Body of pancreas (tissue), 4 donors: ENCODE measurements around the gene PUSL1. TPM values are rescaled to one million over a fixed set of nuclear protein-coding genes. Genes with fewer than 3 reads are reported as not detected.

ENCODE experiments used
- ATAC-seq: fragments of 150-250 bp; one replicate; pipeline ENCODE4 v1.9.1; 2016
- DNase-seq, 4 donors: peaks; one replicate each; pipeline ENCODE4 v3.0.0-alpha.2; 2019
- H3K27ac ChIP-seq, 4 donors: fragments of 200-600 bp; sonication (generic); 1 replicate in 3 of 4; 2 replicates in 1 of 4; pipeline versions ENCODE4 v1.5.1 to v1.6.1; 2016 to 2019; ENCODE audit warnings: mild to moderate bottlenecking in 1 of 4, mixed read lengths in 1 of 4, moderate library complexity in 1 of 4
- H3K27me3 ChIP-seq, 2 donors: fragments of 200-600 bp; sonication (generic); one replicate each; pipeline ENCODE4 v1.6.0; 2016; ENCODE audit warnings: mild to moderate bottlenecking in 1 of 2
- H3K36me3 ChIP-seq, 2 donors: fragments of 200-600 bp; sonication (generic); replicated peaks in 1 of 2; 2 replicates each; pipeline ENCODE4 v1.5.1; 2016; ENCODE audit warnings: low read depth in 2 of 2; ENCODE audit not compliant: insufficient read depth in 1 of 2
- H3K4me1 ChIP-seq: fragments of 200-600 bp; sonication (generic); one replicate; pipeline ENCODE4 v1.6.0; 2016
- H3K4me3 ChIP-seq, 2 donors: fragments of 200-600 bp; sonication (generic); 1 replicate in 1 of 2; 2 replicates in 1 of 2; pipeline ENCODE4 v1.5.1; 2016 to 2019
- H3K9me3 ChIP-seq, 3 donors: fragments of 200-600 bp; sonication (generic); 1 replicate in 2 of 3; 2 replicates in 1 of 3; pipeline ENCODE4 v1.5.1; 2016
- POLR2A ChIP-seq, 3 donors: fragments of 450-650 bp; IDR thresholded peaks; one replicate each; pipeline ENCODE4 v1.6.1; 2016; ENCODE audit warnings: antibody characterized with exemption in 3 of 3, mild to moderate bottlenecking in 2 of 3
- WGBS, 2 donors: methylation state at CpG; one replicate each; pipeline ENCODE4 v1.1.5; 2017; 5-methylcytosine and 5-hydroxymethylcytosine counted together
- intact Hi-C: fragments of 100-400 bp; cut with DNase I; formaldehyde crosslinking; loops from one replicate; pipeline ENCODE4 v1.15.1; 2023
- total RNA-seq, 2 donors: library from RNA; depleted of rRNA; stranded (reverse); fragments of >200 nt; gene quantifications; one replicate each; pipeline ENCODE4 v1.1.0, GENCODE V29; 2016
- TF ChIP-seq, protein P1 (sequence below), 7 experiments: fragments of 450-650 bp in 4 of 7; fragments of 200-600 bp in 3 of 7; sonication (generic) in 3 of 7; IDR thresholded peaks; one replicate each; pipeline ENCODE4 v1.5.1; 2016 to 2019; ENCODE audit warnings: antibody characterized with exemption in 7 of 7

PUSL1 gene
- total RNA-seq, 2 donors from 2014 or later: 20.2 to 20.8 TPM

DNA sequence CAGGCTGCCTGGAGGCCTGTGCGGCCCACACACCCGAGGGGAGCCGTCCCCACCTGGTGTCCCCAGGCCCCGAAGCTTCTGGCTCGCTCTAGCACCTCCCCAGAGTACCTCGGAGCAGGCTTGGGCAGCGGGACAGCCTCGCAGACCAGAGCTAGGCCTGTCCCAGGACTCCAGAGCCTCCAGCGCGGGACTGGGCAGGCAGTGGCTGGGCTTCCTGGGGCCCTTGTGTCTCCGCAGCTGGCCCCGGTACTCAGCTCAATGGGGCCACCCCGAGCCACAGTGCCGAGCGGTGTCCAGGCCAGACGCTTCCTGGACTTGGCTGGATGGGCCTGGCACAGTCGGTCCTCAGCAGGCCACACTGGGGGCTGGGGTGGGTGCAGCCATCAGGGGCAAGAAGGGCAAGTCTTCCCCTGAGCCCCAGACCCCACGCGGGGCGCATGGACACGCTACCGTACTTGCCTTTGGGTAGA, 23.3 kb upstream of the PUSL1 start:
- no peaks in the 10 kb centered on the region for H3K9me3 ChIP-seq
- no peak for ATAC-seq
- DNase-seq: no peak
- intact Hi-C loops: no loop called here
- no peaks in the 10 kb centered on the region for H3K36me3 ChIP-seq
- WGBS, 2 donors: 89 to 100% methylated on average over 2 to 20 of the region's 22 CpGs
- peaks cover 0 to 8% of the 10 kb centered on the region in 2 donors for H3K27me3 ChIP-seq
- H3K4me3 ChIP-seq: no peak overlapping the region
- H3K4me1 ChIP-seq: peaks cover 14% of the 10 kb centered on the region
- no peak overlapping the region for H3K27ac ChIP-seq
- TF ChIP-seq, protein P1, sequence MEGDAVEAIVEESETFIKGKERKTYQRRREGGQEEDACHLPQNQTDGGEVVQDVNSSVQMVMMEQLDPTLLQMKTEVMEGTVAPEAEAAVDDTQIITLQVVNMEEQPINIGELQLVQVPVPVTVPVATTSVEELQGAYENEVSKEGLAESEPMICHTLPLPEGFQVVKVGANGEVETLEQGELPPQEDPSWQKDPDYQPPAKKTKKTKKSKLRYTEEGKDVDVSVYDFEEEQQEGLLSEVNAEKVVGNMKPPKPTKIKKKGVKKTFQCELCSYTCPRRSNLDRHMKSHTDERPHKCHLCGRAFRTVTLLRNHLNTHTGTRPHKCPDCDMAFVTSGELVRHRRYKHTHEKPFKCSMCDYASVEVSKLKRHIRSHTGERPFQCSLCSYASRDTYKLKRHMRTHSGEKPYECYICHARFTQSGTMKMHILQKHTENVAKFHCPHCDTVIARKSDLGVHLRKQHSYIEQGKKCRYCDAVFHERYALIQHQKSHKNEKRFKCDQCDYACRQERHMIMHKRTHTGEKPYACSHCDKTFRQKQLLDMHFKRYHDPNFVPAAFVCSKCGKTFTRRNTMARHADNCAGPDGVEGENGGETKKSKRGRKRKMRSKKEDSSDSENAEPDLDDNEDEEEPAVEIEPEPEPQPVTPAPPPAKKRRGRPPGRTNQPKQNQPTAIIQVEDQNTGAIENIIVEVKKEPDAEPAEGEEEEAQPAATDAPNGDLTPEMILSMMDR (IDR thresholded peaks at IDR 0.05): no peak
- TF ChIP-seq POLR2A (IDR thresholded peaks at IDR 0.05): no peak

DNA sequence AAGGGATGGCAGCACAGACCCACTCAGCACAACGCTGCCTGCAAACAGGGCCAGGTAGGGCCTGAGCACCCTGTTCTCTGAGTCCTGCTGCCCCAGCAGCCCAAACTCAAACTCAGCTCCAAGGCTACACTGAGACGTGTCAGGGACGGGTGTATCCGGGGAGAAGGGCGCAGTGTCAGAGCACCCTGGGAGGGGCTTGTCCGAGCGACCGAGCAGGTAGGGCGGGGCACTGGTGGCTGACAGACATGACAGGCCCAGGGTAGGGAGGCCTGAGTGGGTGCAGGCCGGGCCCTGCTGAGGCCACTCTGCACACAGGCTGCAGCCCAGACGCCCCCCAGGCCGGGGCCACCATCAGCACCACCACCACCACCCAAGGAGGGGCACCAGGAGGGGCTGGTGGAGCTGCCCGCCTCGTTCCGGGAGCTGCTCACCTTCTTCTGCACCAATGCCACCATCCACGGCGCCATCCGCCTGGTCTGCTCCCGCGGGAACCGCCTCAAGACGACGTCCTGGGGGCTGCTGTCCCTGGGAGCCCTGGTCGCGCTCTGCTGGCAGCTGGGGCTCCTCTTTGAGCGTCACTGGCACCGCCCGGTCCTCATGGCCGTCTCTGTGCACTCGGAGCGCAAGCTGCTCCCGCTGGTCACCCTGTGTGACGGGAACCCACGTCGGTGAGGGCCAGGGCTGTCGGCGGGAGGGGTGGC, 22.6 kb upstream of the PUSL1 start:
- H3K4me3 ChIP-seq: no peak overlapping the region
- peaks cover 14% of the 10 kb centered on the region for H3K4me1 ChIP-seq
- peak in 1 of 4 donors; percentile 11 for DNase-seq
- no peaks in the 10 kb centered on the region for H3K36me3 ChIP-seq
- no peak for ATAC-seq
- TF ChIP-seq POLR2A (IDR thresholded peaks at IDR 0.05): no peak
- TF ChIP-seq, protein P1 (IDR thresholded peaks at IDR 0.05): no peak
- no peaks in the 10 kb centered on the region for H3K9me3 ChIP-seq
- WGBS, 2 donors: 61 to 80% methylated on average over 5 to 30 of the region's 37 CpGs
- H3K27ac ChIP-seq: no peak overlapping the region
- intact Hi-C loops: no loop called here
- peaks cover 0 to 8% of the 10 kb centered on the region in 2 donors for H3K27me3 ChIP-seq

DNA sequence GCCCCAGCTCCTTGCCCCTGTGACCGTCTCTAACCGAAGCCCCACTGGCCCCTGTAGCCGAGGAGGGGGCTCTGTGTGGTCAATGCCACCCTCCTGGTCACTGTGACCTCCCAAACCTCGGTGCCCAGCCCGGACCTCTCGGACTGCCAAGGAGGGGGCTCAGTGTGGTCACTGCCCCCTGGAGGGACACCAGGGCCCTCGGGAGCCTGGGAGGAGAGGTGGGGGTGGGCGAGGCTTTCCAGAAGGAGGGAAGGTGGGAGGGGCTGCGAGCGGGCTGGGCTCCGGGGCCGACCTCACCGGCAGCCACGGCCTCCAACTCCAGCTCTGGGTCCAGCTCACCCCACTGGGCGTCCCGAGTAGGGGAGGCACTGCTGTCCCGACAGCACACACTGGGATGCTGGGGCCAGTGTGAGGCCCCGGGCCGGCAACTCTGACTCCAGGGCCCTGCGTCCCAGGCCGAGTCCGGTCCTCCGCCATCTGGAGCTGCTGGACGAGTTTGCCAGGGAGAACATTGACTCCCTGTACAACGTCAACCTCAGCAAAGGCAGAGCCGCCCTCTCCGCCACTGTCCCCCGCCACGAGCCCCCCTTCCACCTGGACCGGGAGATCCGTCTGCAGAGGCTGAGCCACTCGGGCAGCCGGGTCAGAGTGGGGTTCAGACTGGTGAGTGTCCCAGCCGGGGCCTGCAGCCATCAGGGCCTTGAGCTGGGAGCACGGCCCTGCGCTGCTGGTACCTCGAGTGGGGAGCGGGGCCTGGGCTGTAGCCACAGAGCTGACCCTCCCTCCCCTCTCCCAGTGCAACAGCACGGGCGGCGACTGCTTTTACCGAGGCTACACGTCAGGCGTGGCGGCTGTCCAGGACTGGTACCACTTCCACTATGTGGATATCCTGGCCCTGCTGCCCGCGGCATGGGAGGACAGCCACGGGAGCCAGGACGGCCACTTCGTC, 21.8 kb upstream of the PUSL1 start:
- Histone ChIP-seq H3K27ac (no peak overlapping the region), H3K9me3 (no peaks in the 10 kb centered on the region), H3K4me3 (no peak overlapping the region), H3K4me1 (peaks cover 14% of the 10 kb centered on the region), H3K36me3 (no peaks in the 10 kb centered on the region), H3K27me3 (peaks cover 0 to 8% of the 10 kb centered on the region in 2 donors)
- no peak for TF ChIP-seq POLR2A (IDR thresholded peaks at IDR 0.05)
- TF ChIP-seq, protein P1 (IDR thresholded peaks at IDR 0.05): no peak
- no peak for ATAC-seq
- intact Hi-C loops: no loop called here
- DNase-seq: no peak
- 56% methylated on average over 45 of the region's 50 CpGs; no CpG with 5 or more reads in 1 of the 2 donors for WGBS, 2 donors

DNA sequence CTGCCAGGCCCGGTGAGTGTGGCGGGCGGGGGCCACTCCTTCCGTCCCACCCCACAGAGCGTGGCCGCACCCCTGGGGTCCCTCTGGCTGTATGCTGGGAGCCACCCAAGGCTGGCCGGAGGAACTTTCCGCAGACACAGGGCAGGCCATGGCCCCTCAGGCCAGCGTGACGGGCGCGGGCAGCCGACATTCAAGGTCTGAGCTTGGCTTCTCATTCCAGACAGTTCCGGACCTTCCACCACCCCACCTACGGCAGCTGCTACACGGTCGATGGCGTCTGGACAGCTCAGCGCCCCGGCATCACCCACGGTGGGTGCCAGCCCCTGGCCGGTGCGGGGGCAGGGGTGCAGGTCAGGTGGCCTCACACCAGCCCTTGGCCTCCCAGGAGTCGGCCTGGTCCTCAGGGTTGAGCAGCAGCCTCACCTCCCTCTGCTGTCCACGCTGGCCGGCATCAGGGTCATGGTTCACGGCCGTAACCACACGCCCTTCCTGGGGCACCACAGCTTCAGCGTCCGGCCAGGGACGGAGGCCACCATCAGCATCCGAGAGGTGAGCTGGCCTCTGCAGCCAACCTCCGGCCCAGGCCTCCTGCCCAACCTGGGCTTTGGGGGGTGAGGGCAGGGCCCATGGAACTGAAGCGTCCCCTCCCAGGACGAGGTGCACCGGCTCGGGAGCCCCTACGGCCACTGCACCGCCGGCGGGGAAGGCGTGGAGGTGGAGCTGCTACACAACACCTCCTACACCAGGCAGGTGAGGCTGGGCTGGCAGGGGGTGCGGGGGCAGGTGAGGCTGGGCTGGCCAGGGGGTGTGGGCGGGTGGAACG, 20.9 kb upstream of the PUSL1 start:
- intact Hi-C loops: no loop called here
- TF ChIP-seq POLR2A (IDR thresholded peaks at IDR 0.05): no peak
- TF ChIP-seq, protein P1 (IDR thresholded peaks at IDR 0.05): no peak
- Histone ChIP-seq H3K4me1 (peaks cover 11% of the 10 kb centered on the region), H3K9me3 (no peaks in the 10 kb centered on the region), H3K4me3 (no peak overlapping the region), H3K27me3 (peaks cover 0 to 8% of the 10 kb centered on the region in 2 donors), H3K36me3 (no peaks in the 10 kb centered on the region), H3K27ac (no peak overlapping the region)
- DNase-seq: peak in 1 of 4 donors; percentile 10
- 39 to 65% methylated on average over 6 to 43 of the region's 46 CpGs for WGBS, 2 donors
- ATAC-seq: no peak
